ENCODE measurements around the gene SRCIN1. TPM values are rescaled to one million over a fixed set of nuclear protein-coding genes. Genes with fewer than 3 reads are reported as not detected.

SRCIN1 gene
- total RNA-seq, 1 experiment from 2014 or later: 16.7 TPM

DNA sequence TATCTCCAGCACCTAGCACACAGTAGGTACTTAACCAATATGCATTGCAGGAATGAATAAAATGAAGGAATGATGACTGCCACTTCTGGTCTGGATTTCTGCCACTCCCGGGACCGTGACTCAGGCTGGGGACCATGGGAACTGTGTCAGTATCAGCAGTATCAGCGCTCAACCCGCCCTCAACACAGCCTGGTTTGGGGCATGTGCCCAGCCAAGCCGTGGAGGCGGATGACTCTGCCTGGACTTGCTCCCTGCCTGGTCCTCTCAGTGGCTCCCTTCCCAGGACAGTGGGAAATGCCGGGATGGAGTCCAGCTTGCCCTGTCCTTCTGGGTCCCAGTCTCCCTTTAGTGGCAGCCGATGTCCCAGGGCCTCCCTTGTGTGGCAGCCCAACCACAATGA, 55.1 kb downstream of the SRCIN1 start:
- H3F3A ChIP-seq (ENCODE audit: insufficient read depth, low read depth): peaks cover 15% of the 10 kb centered on the region
- H3K4me2 ChIP-seq: no peak overlapping the region
- no peaks in the 10 kb centered on the region for H3K9me3 ChIP-seq (ENCODE audit: insufficient read depth, low read depth)
- no peaks in the 10 kb centered on the region for H3K9me2 ChIP-seq (ENCODE audit: insufficient read depth)
- H3K79me2 ChIP-seq (ENCODE audit: low read depth): no peaks in the 10 kb centered on the region
- intact Hi-C loops (cut with micrococcal nuclease; ENCODE audit: unreplicated experiment): no loop called here
- H3K27ac ChIP-seq: no peak overlapping the region
- no peak overlapping the region for H2AFZ ChIP-seq
- peaks cover 16% of the 10 kb centered on the region for H3K4me1 ChIP-seq (replicated peaks; ENCODE audit: insufficient read depth)
- no peaks in the 10 kb centered on the region for H4K20me1 ChIP-seq (ENCODE audit: insufficient read depth)
- H3K27me3 ChIP-seq (ENCODE audit: insufficient read depth, low read depth): no peaks in the 10 kb centered on the region
- peak in 1 of 2 experiments; percentile 44 for DNase-seq
- CTCF ChIA-PET: no interaction called here
- no peaks in the 10 kb centered on the region for H3K36me3 ChIP-seq (ENCODE audit: low read depth)
- no TSS peak for BruUV-seq (replicated peaks)
- H3K4me3 ChIP-seq: no peak overlapping the region
- POLR2A ChIA-PET (ENCODE audit: unreplicated experiment): no interaction called here
- TF ChIP-seq EZH2 (IDR thresholded peaks at IDR 0.05; ENCODE audit: low read depth) (no peak), CTCF (conservative IDR thresholded peaks at IDR 0.05) (no peak)

GRCh38 chr17:38549285-38549684, 56.5 kb downstream of the SRCIN1 start:
- no peak for DNase-seq
- Histone ChIP-seq H3K4me3 (no peak overlapping the region), H3K27me3 (ENCODE audit: insufficient read depth, low read depth) (no peaks in the 10 kb centered on the region), H3K9me2 (ENCODE audit: insufficient read depth) (no peaks in the 10 kb centered on the region), H2AFZ (no peak overlapping the region), H3K79me2 (ENCODE audit: low read depth) (no peaks in the 10 kb centered on the region), H3K4me1 (replicated peaks; ENCODE audit: insufficient read depth) (peaks cover 3% of the 10 kb centered on the region), H3K9me3 (ENCODE audit: insufficient read depth, low read depth) (no peaks in the 10 kb centered on the region), H4K20me1 (ENCODE audit: insufficient read depth) (no peaks in the 10 kb centered on the region), H3F3A (ENCODE audit: insufficient read depth, low read depth) (0 out of 2 replicates have a peak, but pooled peaks cover 1% of the 10 kb centered on the region), H3K4me2 (no peak overlapping the region), H3K36me3 (ENCODE audit: low read depth) (no peaks in the 10 kb centered on the region), H3K27ac (no peak overlapping the region)
- no peak for TF ChIP-seq CTCF (conservative IDR thresholded peaks at IDR 0.05)
- TF ChIP-seq EZH2 (IDR thresholded peaks at IDR 0.05; ENCODE audit: low read depth): no peak
- POLR2A ChIA-PET (ENCODE audit: unreplicated experiment): no interaction called here
- CTCF ChIA-PET: no interaction called here
- intact Hi-C loops (cut with micrococcal nuclease; ENCODE audit: unreplicated experiment): no loop called here
- no TSS peak for BruUV-seq (replicated peaks)

GRCh38 chr17:38547444-38547843, 58.3 kb downstream of the SRCIN1 start:
- BruUV-seq (replicated peaks): no TSS peak
- H3K4me2 ChIP-seq: no peak overlapping the region
- H4K20me1 ChIP-seq (ENCODE audit: insufficient read depth): no peaks in the 10 kb centered on the region
- no peak overlapping the region for H3K4me3 ChIP-seq
- no peak overlapping the region for H2AFZ ChIP-seq
- TF ChIP-seq EZH2 (IDR thresholded peaks at IDR 0.05; ENCODE audit: low read depth) (no peak), CTCF (conservative IDR thresholded peaks at IDR 0.05) (no peak)
- H3F3A ChIP-seq (ENCODE audit: insufficient read depth, low read depth): no peaks in the 10 kb centered on the region
- CTCF ChIA-PET: no interaction called here
- DNase-seq: no peak
- H3K79me2 ChIP-seq (ENCODE audit: low read depth): no peaks in the 10 kb centered on the region
- intact Hi-C loops (cut with micrococcal nuclease; ENCODE audit: unreplicated experiment): no loop called here
- no peaks in the 10 kb centered on the region for H3K27me3 ChIP-seq (ENCODE audit: insufficient read depth, low read depth)
- no peaks in the 10 kb centered on the region for H3K4me1 ChIP-seq (replicated peaks; ENCODE audit: insufficient read depth)
- H3K9me2 ChIP-seq (ENCODE audit: insufficient read depth): no peaks in the 10 kb centered on the region
- POLR2A ChIA-PET (ENCODE audit: unreplicated experiment): no interaction called here
- H3K27ac ChIP-seq: no peak overlapping the region
- no peaks in the 10 kb centered on the region for H3K36me3 ChIP-seq (ENCODE audit: low read depth)
- no peaks in the 10 kb centered on the region for H3K9me3 ChIP-seq (ENCODE audit: insufficient read depth, low read depth)

Data from PC-9 (cell line).